Uterus (tissue), 4 donors: ENCODE measurements around the gene TOMM5. TPM values are rescaled to one million over a fixed set of nuclear protein-coding genes. Genes with fewer than 3 reads are reported as not detected.

Experiments used
- DNase-seq, 2 donors: peaks; one replicate each; pipeline ENCODE4 v3.0.0-alpha.2; 2019 to 2020
- H3K27ac ChIP-seq, 2 donors: fragments of 200-600 bp; sonication (generic); 1 replicate in 1 of 2; 2 replicates in 1 of 2; pipeline ENCODE4 v1.5.1; 2016 to 2018
- H3K27me3 ChIP-seq, 2 donors: fragments of 200-600 bp; sonication (generic); one replicate each; pipeline ENCODE4 v1.5.1; 2018 to 2019; ENCODE audit warnings: control low read depth in 1 of 2
- H3K36me3 ChIP-seq, 2 donors: fragments of 200-600 bp; sonication (generic); one replicate each; pipeline ENCODE4 v1.5.1; 2019; ENCODE audit warnings: control low read depth in 1 of 2
- H3K4me1 ChIP-seq, 2 donors: fragments of 200-600 bp; sonication (generic); one replicate each; pipeline ENCODE4 v1.5.1; 2018 to 2019; ENCODE audit warnings: control low read depth in 1 of 2
- H3K4me3 ChIP-seq, 2 donors: fragments of 200-600 bp; sonication (generic); 1 replicate in 1 of 2; 2 replicates in 1 of 2; pipeline ENCODE4 v1.5.1; 2018 to 2019; ENCODE audit warnings: mild to moderate bottlenecking in 1 of 2
- H3K9me3 ChIP-seq, 2 donors: fragments of 200-600 bp; sonication (generic); one replicate each; pipeline ENCODE4 v1.5.1; 2019; ENCODE audit warnings: control low read depth in 1 of 2
- POLR2A ChIP-seq, 2 donors: fragments of 450-650 bp; IDR thresholded peaks; one replicate each; pipeline ENCODE4 v1.6.1; 2016; ENCODE audit warnings: antibody characterized with exemption in 2 of 2, mild to moderate bottlenecking in 1 of 2, moderate library complexity in 1 of 2
- intact Hi-C: fragments of 100-400 bp; cut with DNase I; formaldehyde crosslinking; loops from one replicate; pipeline ENCODE4 v1.15.1; 2023; ENCODE audit warnings: low total_unique reads
- total RNA-seq, 4 donors: library from RNA; depleted of rRNA in 3 of 4; stranded (reverse); fragments of >200 nt in 3 of 4; gene quantifications; one replicate each; pipeline versions ENCODE4 v1.1.0 to v1.2.4, GENCODE V29; 2014 to 2023
- TF ChIP-seq, protein P1 (sequence below), 4 experiments: fragments of 200-600 bp in 2 of 4; fragments of 450-650 bp in 2 of 4; sonication (generic) in 2 of 4; IDR thresholded peaks; one replicate each; pipeline ENCODE4 v1.5.1; 2016 to 2019; ENCODE audit warnings: antibody characterized with exemption in 4 of 4, mild to moderate bottlenecking in 2 of 4, moderate library complexity in 1 of 4
- donor health status: DM: yes; HTN: yes; CAD: no.

The TOMM5 gene
- total RNA-seq, 4 donors from 2014 or later = 58.1 to 136 (median 94.7) TPM

DNA sequence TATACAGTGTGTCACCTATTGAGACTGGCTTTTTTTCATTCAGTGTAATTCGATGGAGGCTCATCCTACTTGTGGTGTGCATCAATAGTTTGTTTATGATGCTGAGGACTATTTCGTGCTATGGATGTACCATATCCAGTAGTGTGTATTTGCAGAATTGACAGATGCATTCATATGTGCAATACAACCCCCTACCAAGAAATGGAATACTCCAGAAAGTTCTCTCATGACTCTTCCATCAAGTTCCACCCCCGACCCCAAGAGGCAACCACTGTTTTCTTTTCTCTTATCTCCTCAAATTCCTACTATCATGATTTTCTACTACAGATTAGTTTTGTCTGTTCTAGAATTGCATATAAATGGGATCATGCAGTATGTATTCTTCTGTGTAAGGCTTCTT lies 38.1 kb downstream of the TOMM5 start:
- no peak overlapping the region for H3K4me3 ChIP-seq
- no peak for TF ChIP-seq POLR2A (IDR thresholded peaks at IDR 0.05)
- TF ChIP-seq, protein P1, sequence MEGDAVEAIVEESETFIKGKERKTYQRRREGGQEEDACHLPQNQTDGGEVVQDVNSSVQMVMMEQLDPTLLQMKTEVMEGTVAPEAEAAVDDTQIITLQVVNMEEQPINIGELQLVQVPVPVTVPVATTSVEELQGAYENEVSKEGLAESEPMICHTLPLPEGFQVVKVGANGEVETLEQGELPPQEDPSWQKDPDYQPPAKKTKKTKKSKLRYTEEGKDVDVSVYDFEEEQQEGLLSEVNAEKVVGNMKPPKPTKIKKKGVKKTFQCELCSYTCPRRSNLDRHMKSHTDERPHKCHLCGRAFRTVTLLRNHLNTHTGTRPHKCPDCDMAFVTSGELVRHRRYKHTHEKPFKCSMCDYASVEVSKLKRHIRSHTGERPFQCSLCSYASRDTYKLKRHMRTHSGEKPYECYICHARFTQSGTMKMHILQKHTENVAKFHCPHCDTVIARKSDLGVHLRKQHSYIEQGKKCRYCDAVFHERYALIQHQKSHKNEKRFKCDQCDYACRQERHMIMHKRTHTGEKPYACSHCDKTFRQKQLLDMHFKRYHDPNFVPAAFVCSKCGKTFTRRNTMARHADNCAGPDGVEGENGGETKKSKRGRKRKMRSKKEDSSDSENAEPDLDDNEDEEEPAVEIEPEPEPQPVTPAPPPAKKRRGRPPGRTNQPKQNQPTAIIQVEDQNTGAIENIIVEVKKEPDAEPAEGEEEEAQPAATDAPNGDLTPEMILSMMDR (IDR thresholded peaks at IDR 0.05) = no peak
- H3K9me3 ChIP-seq = no peaks in the 10 kb centered on the region
- intact Hi-C loops = no loop called here
- no peak overlapping the region for H3K27ac ChIP-seq
- H3K4me1 ChIP-seq = no peaks in the 10 kb centered on the region
- H3K27me3 ChIP-seq = no peaks in the 10 kb centered on the region
- DNase-seq = no peak
- H3K36me3 ChIP-seq = no peaks in the 10 kb centered on the region

DNA sequence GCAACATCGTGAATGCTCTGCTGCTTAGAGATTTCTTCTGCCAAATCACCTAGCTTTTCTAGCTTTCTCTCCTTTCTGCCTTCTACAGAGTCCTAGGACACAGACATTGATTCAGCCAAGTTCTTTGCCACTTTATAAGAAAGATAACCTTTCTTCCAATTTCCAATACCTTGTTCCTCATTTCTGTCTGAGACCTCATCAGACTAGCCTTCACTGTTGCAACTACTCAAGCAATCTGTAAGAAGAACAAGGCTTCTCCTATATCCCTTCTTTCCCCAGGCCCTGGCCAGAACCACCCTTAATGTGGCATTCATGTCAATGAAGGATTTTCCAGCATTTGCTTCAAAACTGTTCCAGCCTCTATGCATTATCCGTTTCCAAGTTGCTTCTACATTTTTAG lies 40.5 kb downstream of the TOMM5 start:
- DNase-seq = no peak
- Histone ChIP-seq H3K4me3 (no peak overlapping the region), H3K27me3 (no peaks in the 10 kb centered on the region), H3K4me1 (no peaks in the 10 kb centered on the region), H3K27ac (no peak overlapping the region), H3K9me3 (no peaks in the 10 kb centered on the region), H3K36me3 (no peaks in the 10 kb centered on the region)
- intact Hi-C loops = no loop called here
- TF ChIP-seq, protein P1 (IDR thresholded peaks at IDR 0.05) = no peak
- TF ChIP-seq POLR2A (IDR thresholded peaks at IDR 0.05) = no peak

GRCh38 chr9:37551468-37551867 lies 40.9 kb downstream of the TOMM5 start:
- intact Hi-C loops = no loop called here
- DNase-seq = no peak
- TF ChIP-seq, protein P1 (IDR thresholded peaks at IDR 0.05) = no peak
- no peak for TF ChIP-seq POLR2A (IDR thresholded peaks at IDR 0.05)
- H3K9me3 ChIP-seq = no peaks in the 10 kb centered on the region
- no peak overlapping the region for H3K27ac ChIP-seq
- no peaks in the 10 kb centered on the region for H3K36me3 ChIP-seq
- no peaks in the 10 kb centered on the region for H3K27me3 ChIP-seq
- H3K4me3 ChIP-seq = no peak overlapping the region
- H3K4me1 ChIP-seq = no peaks in the 10 kb centered on the region

DNA sequence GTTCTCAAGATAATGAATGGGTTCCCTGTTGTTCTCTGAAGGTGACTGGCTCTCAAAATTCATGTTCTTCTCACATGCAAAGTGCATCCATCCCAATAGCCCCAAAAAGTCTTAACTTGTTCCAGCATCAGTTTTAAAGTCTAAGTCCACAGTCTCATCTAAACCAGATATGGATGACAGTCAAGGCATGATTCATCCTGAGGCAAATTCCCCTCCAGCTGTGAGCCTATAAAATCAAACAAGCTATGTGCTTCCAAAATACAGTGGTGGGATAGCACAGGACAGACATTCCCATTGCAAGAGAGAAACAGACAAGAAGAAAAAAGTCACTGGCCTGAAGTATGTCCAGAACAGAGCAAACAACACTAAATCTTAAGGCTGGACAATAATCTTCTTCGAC lies 41.6 kb downstream of the TOMM5 start:
- H3K9me3 ChIP-seq = no peaks in the 10 kb centered on the region
- no peak overlapping the region for H3K27ac ChIP-seq
- no peak overlapping the region for H3K4me3 ChIP-seq
- no peak for DNase-seq
- H3K36me3 ChIP-seq = no peaks in the 10 kb centered on the region
- no peaks in the 10 kb centered on the region for H3K27me3 ChIP-seq
- intact Hi-C loops = no loop called here
- TF ChIP-seq, protein P1 (IDR thresholded peaks at IDR 0.05) = no peak
- no peak for TF ChIP-seq POLR2A (IDR thresholded peaks at IDR 0.05)
- no peaks in the 10 kb centered on the region for H3K4me1 ChIP-seq

- H3K4me1 ChIP-seq = no peaks in the 10 kb centered on the region
- H3K27ac ChIP-seq = no peak overlapping the region
- no peak for DNase-seq
- H3K36me3 ChIP-seq = no peaks in the 10 kb centered on the region
- intact Hi-C loops = no loop called here
- no peak for TF ChIP-seq POLR2A (IDR thresholded peaks at IDR 0.05)
- TF ChIP-seq, protein P1 (IDR thresholded peaks at IDR 0.05) = no peak
- H3K27me3 ChIP-seq = no peaks in the 10 kb centered on the region
- no peaks in the 10 kb centered on the region for H3K9me3 ChIP-seq
- no peak overlapping the region for H3K4me3 ChIP-seq
Observed at GRCh38 chr9:37549527-37549926, 42.9 kb downstream of the TOMM5 start.
